ENCODE results near the gene UBE2N. TPM values are rescaled to one million over a fixed set of nuclear protein-coding genes. Genes with fewer than 3 reads are reported as not detected.

UBE2N gene
- total RNA-seq, 1 experiment from 2014 or later = 205 TPM

GRCh38 chr12:93441081-93441616 is 598 bp downstream of the UBE2N start:
- TF ChIP-seq EZH2 (IDR thresholded peaks at IDR 0.05; ENCODE audit: low read length, unreplicated experiment) = no peak
- no peak for TF ChIP-seq CTCF (conservative IDR thresholded peaks at IDR 0.05; ENCODE audit: low read depth, low read length)
- no peak for TF ChIP-seq EZH2phosphoT487 (IDR thresholded peaks at IDR 0.05; ENCODE audit: borderline replicate concordance, low read length)
- peak overlapping the region; percentile 95 for H3K9ac ChIP-seq (ENCODE audit: low read length)
- ATAC-seq = peak; percentile 10; the same call in 1 of the 2 replicates
- peak overlapping the region; percentile 68 for H3K27ac ChIP-seq (ENCODE audit: low read length)
- H2AFZ ChIP-seq (ENCODE audit: low read length) = peak overlapping the region; percentile 71; the same call in 1 of the 2 replicates
- H4K20me1 ChIP-seq (ENCODE audit: low read length) = peaks cover 49% of the 10 kb centered on the region
- H3K4me3 ChIP-seq (ENCODE audit: low read length) = peak overlapping the region; percentile 86
- H3F3A ChIP-seq (ENCODE audit: low read length, unreplicated experiment) = no peaks in the 10 kb centered on the region
- BruUV-seq (replicated peaks) = no TSS peak
- intact Hi-C loops (cut with micrococcal nuclease) = loop anchor here (10.0 kb wide), 1 partner anchor 664 kb away; no protein-coding TSS in a partner anchor
- H3K27me3 ChIP-seq (ENCODE audit: low read length) = no peaks in the 10 kb centered on the region
- no peaks in the 10 kb centered on the region for H3K9me3 ChIP-seq (ENCODE audit: low read length)
- ChIA-PET CTCF (no interaction called here), POLR2A (ENCODE audit: unreplicated experiment) (interaction anchor here (0.6 kb wide), 1 partner anchor 1400 kb away, joined by 3 read pairs; no protein-coding TSS in a partner anchor)
- no peaks in the 10 kb centered on the region for H3K36me3 ChIP-seq (ENCODE audit: low read depth, low read length)
- peak overlapping the region; percentile 91 for H3K4me2 ChIP-seq (ENCODE audit: low read length)
- H3K9me2 ChIP-seq (replicated peaks; ENCODE audit: low read length) = no peaks in the 10 kb centered on the region
- peaks cover 56% of the 10 kb centered on the region for H3K79me2 ChIP-seq (ENCODE audit: low read length)
- peaks cover 34% of the 10 kb centered on the region for H3K4me1 ChIP-seq (ENCODE audit: insufficient read depth, low read length)
- DNase-seq = peak; percentile 12

GRCh38 chr12:93440043-93440835 is 1.5 kb downstream of the UBE2N start:
- Histone ChIP-seq H3K27me3 (ENCODE audit: low read length) (no peaks in the 10 kb centered on the region), H3K4me3 (ENCODE audit: low read length) (peak overlapping the region; percentile 86), H4K20me1 (ENCODE audit: low read length) (peaks cover 58% of the 10 kb centered on the region), H3K79me2 (ENCODE audit: low read length) (peaks cover 65% of the 10 kb centered on the region), H3K4me1 (ENCODE audit: insufficient read depth, low read length) (peaks cover 39% of the 10 kb centered on the region), H3F3A (ENCODE audit: low read length, unreplicated experiment) (no peaks in the 10 kb centered on the region), H3K36me3 (ENCODE audit: low read depth, low read length) (no peaks in the 10 kb centered on the region), H2AFZ (ENCODE audit: low read length) (no peak overlapping the region), H3K9ac (ENCODE audit: low read length) (peak overlapping the region; percentile 95), H3K9me3 (ENCODE audit: low read length) (no peaks in the 10 kb centered on the region), H3K4me2 (ENCODE audit: low read length) (peak overlapping the region; percentile 91), H3K9me2 (replicated peaks; ENCODE audit: low read length) (no peaks in the 10 kb centered on the region), H3K27ac (ENCODE audit: low read length) (no peak overlapping the region)
- TF ChIP-seq CTCF (conservative IDR thresholded peaks at IDR 0.05; ENCODE audit: low read depth, low read length) (no peak), EZH2 (IDR thresholded peaks at IDR 0.05; ENCODE audit: low read length, unreplicated experiment) (no peak), EZH2phosphoT487 (IDR thresholded peaks at IDR 0.05; ENCODE audit: borderline replicate concordance, low read length) (no peak)
- ChIA-PET POLR2A (ENCODE audit: unreplicated experiment) (no interaction called here), CTCF (no interaction called here)
- BruUV-seq (replicated peaks) = TSS peak; percentile 52
- DNase-seq = peak; percentile 32
- ATAC-seq = no peak
- intact Hi-C loops (cut with micrococcal nuclease) = loop anchor here (10.0 kb wide), 1 partner anchor 665 kb away; no protein-coding TSS in a partner anchor

Measured in PC-3 (cell line).